ENCODE data around the gene DDX6.
A peak's percentile ranks its signal among the peaks of the same experiment; 100 is the strongest.
"Not testable (repeated sequence)": the region's sequence is repeated elsewhere in the genome, so short reads cannot be mapped to it uniquely, and the experiment has no call there.

The DDX6 gene

GRCh38 chr11:118791111-118791960 lies at the start of gene DDX6:
DDX6 (minus strand) TSS chr11:118791164; CDS start chr11:118786251, 4,913 bp downstream.
- DNase-seq, result peak; percentile 5

- DNase-seq, result no peak
Observed at GRCh38 chr11:118838905-118839553, 48.1 kb upstream of the DDX6 start.

- no peak for DNase-seq
Observed at GRCh38 chr11:118837868-118838267, 46.9 kb upstream of the DDX6 start.

GRCh38 chr11:118834427-118835028 lies 43.6 kb upstream of the DDX6 start:
- no peak for DNase-seq

- no peak for DNase-seq
Observed at GRCh38 chr11:118827118-118827517, 36.2 kb upstream of the DDX6 start.

- DNase-seq, result not testable (repeated sequence)
Observed at GRCh38 chr11:118822936-118823510, 32.1 kb upstream of the DDX6 start.

GRCh38 chr11:118820412-118821357 lies 29.7 kb upstream of the DDX6 start:
- no peak for DNase-seq

GRCh38 chr11:118820025-118820379 lies 29.0 kb upstream of the DDX6 start:
- not testable (repeated sequence) for DNase-seq

GRCh38 chr11:118819334-118820024 lies 28.5 kb upstream of the DDX6 start:
- no peak for DNase-seq

GRCh38 chr11:118818130-118818529 lies 27.2 kb upstream of the DDX6 start:
- DNase-seq, result no peak

- DNase-seq, result no peak
Observed at GRCh38 chr11:118813551-118813950, 22.6 kb upstream of the DDX6 start.

GRCh38 chr11:118812485-118812884 lies 21.5 kb upstream of the DDX6 start:
- DNase-seq, result no peak

GRCh38 chr11:118807800-118808778 lies 17.1 kb upstream of the DDX6 start:
- DNase-seq, result no peak

GRCh38 chr11:118806400-118806799 lies 15.4 kb upstream of the DDX6 start:
- DNase-seq, result no peak

GRCh38 chr11:118804094-118804493 lies 13.1 kb upstream of the DDX6 start:
- no peak for DNase-seq

- DNase-seq, result no peak
Observed at GRCh38 chr11:118799372-118799771, 8.4 kb upstream of the DDX6 start.

GRCh38 chr11:118797510-118797909 lies 6.5 kb upstream of the DDX6 start:
- DNase-seq, result no peak

GRCh38 chr11:118792570-118793124 lies 1.7 kb upstream of the DDX6 start:
- no peak for DNase-seq

- DNase-seq, result no peak
Observed at GRCh38 chr11:118791961-118792569, 1.1 kb upstream of the DDX6 start.

All from DMS 273 treated with DMSO at 0.1 percent for 48 hours (cell line).